Measurements from ENCODE around the gene FAM171A2. TPM values are rescaled to one million over a fixed set of nuclear protein-coding genes. Genes with fewer than 3 reads are reported as not detected.
"Not testable (repeated sequence)": the region's sequence is repeated elsewhere in the genome, so short reads cannot be mapped to it uniquely, and the experiment has no call there.

The FAM171A2 gene
- total RNA-seq, 3 donors from 2014 or later, result 0.12 to 1.3 (median 0.31) TPM

DNA sequence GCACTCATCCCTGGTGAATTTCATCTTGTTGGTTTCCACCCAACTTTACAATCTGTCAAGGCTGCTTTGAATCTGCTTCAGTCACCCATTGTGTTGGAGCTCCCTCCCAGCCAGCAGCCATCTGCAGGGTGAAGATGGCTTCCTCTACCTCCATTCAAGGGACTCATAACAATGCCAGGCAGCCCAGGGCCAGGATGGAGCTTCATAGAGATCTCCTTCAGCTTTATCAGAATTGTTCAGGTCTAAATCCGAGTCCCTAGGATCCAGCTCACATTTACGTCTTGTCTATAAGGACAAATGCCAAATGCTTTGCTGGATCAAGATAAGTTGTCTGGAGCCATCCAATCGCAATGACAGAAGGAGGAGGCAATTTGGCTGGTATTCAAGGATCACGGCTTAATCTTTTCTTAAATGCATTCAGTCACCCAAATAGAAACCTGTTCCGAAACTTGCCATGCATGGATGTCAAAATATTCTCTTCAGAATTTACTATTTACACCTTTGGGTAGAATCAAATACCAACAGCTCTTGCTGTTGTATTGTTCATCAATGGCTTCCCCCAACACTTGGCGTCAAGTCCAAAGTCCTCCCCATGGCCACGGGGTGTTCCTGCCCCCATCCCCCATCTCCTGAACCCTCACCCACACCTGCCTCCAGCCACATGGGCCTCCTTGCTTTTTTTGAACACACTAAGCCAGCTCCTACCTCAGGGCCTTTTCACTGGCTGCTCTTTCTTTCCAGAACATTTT lies 3.8 kb upstream of the FAM171A2 start:
- no peaks in the 10 kb centered on the region for H3K9me3 ChIP-seq
- intact Hi-C loops (cut with DNase I, micrococcal nuclease), result no loop called here
- TF ChIP-seq CTCF (IDR thresholded peaks at IDR 0.05), result no peak
- no peak overlapping the region for H3K4me3 ChIP-seq
- ATAC-seq (no peak), DNase-seq (no peak)
- no peaks in the 10 kb centered on the region for H3K36me3 ChIP-seq (ENCODE audit: low read depth)
- H3K4me1 ChIP-seq (ENCODE audit: low read depth), result peaks cover 7% of the 10 kb centered on the region

DNA sequence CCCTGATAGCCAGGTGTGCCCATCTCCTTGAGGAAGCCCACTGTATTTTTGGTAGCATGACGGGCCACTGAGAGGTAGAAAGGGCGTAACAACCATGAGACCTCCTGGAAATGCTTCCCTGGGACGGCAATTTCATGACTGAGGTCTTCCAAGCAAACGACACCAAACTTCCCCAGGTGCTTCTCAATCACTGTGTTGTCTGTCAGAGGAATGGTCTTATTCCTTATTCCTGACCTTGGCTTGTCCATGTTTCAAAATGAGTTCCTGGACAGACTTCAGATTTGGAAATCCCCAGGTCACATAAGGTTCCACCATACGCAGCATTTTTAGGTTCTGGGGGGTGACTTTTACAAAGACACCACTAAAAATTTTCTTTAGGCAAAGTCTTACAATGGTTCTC lies 1.4 kb upstream of the FAM171A2 start:
- DNase-seq; H3K4me1 ChIP-seq (ENCODE audit: low read depth); H3K4me3 ChIP-seq; ATAC-seq; H3K9me3 ChIP-seq; intact Hi-C loops (cut with DNase I, micrococcal nuclease); H3K36me3 ChIP-seq (ENCODE audit: low read depth): not testable (repeated sequence)

DNA sequence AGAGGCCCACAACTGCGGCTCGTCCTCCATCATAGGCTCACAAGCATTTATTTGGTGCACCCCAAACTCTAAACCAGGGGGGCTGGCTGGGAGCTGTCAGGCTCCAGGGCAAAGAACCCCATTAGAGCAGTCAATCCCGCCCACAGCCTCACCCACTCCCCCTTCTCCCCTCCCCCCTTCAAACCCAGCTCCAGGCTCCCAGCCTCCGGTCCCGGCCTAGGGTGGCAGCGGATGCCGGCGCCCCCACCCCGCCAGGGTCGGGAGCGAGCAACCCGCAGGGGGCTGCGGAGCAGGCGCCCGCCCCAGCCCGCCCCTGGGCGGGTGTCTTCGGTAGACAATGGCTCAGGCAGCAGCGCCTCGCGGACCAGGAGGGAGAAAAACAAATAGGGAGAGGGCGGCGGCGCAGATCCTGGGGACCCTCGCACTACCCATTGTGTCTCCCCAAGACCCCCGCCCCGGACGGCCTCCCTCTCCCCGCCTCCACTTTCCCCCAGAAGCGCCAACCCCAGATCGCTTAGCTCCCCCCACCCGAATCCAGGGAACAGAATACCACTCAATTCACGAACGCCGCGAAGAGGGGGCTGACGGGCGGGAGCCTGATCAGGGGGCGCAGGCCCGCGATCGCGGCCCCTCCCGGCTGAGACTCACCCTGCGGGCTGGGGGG lies 572 bp downstream of the FAM171A2 start:
- Histone ChIP-seq H3K4me3 (no peak overlapping the region), H3K4me1 (ENCODE audit: low read depth) (peaks cover 7% of the 10 kb centered on the region), H3K9me3 (no peaks in the 10 kb centered on the region), H3K36me3 (ENCODE audit: low read depth) (no peaks in the 10 kb centered on the region)
- intact Hi-C loops (cut with DNase I, micrococcal nuclease), result no loop called here
- no peak for TF ChIP-seq CTCF (IDR thresholded peaks at IDR 0.05)
- DNase-seq, result no peak
- peak; percentile 41 for ATAC-seq

DNA sequence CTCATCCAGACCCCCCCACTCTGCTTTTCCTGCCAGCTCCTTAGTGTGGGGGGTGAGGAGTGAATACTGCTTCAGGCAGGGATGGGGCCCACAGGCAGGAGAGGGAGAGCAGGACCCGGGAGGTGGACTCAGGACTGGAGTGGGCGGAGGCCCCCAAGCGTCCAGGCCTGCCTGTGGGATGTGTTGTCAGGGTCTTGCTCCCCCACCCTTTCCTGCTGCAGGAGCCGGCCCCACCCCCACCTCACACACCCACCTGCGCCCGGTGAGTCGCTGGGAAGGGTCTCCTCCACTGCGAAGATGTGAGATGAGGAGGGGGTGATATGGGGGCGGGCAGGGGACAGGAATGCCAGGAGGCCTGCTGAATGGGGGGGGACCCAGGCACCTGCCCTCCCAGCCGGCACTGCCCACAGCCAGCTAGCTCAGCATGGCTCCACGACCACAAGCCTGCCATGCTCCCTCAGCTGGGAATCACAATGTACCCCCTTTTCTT lies 1.1 kb downstream of the FAM171A2 start:
- no peaks in the 10 kb centered on the region for H3K36me3 ChIP-seq (ENCODE audit: low read depth)
- no peak for TF ChIP-seq CTCF (IDR thresholded peaks at IDR 0.05)
- H3K4me3 ChIP-seq, result no peak overlapping the region
- no peaks in the 10 kb centered on the region for H3K9me3 ChIP-seq
- peaks cover 7% of the 10 kb centered on the region for H3K4me1 ChIP-seq (ENCODE audit: low read depth)
- DNase-seq, result no peak
- ATAC-seq, result no peak
- intact Hi-C loops (cut with DNase I, micrococcal nuclease), result no loop called here

DNA sequence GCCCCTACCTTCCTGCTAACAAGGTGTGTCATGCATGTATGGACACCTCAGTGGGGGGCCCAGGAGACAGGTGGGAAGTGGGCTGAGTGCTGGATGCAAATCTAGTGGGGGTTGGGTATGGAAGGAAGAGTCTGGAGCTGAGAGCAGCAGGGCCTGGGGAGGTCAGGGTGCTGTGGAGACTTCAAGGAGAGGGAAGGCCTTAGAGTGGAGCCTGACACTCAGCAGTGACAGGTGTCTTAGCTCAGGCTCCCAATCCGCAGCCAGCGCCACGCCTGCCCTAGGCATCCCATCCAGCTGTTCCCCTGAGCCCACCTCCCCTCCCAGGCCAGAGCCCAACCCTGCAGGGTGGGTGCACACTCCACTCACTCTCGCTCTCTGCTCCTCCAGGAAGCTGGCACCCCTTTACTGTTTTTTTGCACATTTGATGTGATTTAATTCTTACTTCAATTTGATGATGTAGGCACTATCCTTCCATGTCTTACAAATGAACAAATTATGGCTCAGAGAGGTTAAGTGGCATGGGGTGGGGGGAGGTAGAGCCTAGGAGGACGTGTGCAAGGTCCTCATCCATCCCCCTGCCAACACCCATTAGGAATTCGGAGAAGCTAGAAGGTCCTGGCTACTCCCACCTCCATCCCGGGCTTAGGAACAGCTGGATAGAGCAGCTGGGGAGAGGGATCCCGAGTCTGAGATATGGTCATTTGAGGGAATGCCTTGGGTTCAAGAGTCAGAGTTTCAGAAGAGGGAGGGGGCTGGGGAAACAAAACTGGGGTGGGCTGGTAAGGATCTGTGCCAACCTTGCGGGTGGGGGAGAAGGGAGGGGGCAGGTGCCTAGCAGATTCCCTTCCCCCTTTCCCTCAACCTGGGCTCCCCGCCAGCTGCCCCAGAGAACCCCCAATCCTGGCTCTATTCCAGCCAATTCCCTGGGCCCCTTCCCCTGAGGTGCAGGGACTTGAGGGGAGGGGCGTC lies 2.1 kb downstream of the FAM171A2 start:
- TF ChIP-seq CTCF (IDR thresholded peaks at IDR 0.05), result no peak
- ATAC-seq, result no peak

More for the DNA sequence above, 2.1 kb downstream of the FAM171A2 start:
- Histone ChIP-seq H3K36me3 (ENCODE audit: low read depth) (no peaks in the 10 kb centered on the region), H3K4me3 (no peak overlapping the region), H3K4me1 (ENCODE audit: low read depth) (peaks cover 7% of the 10 kb centered on the region), H3K9me3 (no peaks in the 10 kb centered on the region)
- no peak for DNase-seq
- intact Hi-C loops (cut with DNase I, micrococcal nuclease), result no loop called here

Measured in mucosa of descending colon (tissue), 3 donors.